ENCODE measurements around the gene STARD9.

- no peak for TF ChIP-seq POLR2AphosphoS5 (IDR thresholded peaks at IDR 0.05; ENCODE audit: low read depth, low read length)
- TF ChIP-seq, protein P1, sequence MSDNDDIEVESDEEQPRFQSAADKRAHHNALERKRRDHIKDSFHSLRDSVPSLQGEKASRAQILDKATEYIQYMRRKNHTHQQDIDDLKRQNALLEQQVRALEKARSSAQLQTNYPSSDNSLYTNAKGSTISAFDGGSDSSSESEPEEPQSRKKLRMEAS (IDR thresholded peaks at IDR 0.05), result no peak
- TF ChIP-seq, protein P2, sequence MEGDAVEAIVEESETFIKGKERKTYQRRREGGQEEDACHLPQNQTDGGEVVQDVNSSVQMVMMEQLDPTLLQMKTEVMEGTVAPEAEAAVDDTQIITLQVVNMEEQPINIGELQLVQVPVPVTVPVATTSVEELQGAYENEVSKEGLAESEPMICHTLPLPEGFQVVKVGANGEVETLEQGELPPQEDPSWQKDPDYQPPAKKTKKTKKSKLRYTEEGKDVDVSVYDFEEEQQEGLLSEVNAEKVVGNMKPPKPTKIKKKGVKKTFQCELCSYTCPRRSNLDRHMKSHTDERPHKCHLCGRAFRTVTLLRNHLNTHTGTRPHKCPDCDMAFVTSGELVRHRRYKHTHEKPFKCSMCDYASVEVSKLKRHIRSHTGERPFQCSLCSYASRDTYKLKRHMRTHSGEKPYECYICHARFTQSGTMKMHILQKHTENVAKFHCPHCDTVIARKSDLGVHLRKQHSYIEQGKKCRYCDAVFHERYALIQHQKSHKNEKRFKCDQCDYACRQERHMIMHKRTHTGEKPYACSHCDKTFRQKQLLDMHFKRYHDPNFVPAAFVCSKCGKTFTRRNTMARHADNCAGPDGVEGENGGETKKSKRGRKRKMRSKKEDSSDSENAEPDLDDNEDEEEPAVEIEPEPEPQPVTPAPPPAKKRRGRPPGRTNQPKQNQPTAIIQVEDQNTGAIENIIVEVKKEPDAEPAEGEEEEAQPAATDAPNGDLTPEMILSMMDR (IDR thresholded peaks at IDR 0.05 in 2 of 3, conservative IDR thresholded peaks at IDR 0.05 in 1 of 3; ENCODE audit: borderline replicate concordance in 1 of 3, insufficient read depth in 1 of 3, low read depth in 2 of 3, low read length in 2 of 3), result no peak
- no peak for TF ChIP-seq EZH2 (IDR thresholded peaks at IDR 0.05)
- no peak for TF ChIP-seq CEBPB (IDR thresholded peaks at IDR 0.05; ENCODE audit: low read depth)
- no peak for TF ChIP-seq SIN3A (IDR thresholded peaks at IDR 0.05; ENCODE audit: low read depth)
- TF ChIP-seq, protein P3, sequence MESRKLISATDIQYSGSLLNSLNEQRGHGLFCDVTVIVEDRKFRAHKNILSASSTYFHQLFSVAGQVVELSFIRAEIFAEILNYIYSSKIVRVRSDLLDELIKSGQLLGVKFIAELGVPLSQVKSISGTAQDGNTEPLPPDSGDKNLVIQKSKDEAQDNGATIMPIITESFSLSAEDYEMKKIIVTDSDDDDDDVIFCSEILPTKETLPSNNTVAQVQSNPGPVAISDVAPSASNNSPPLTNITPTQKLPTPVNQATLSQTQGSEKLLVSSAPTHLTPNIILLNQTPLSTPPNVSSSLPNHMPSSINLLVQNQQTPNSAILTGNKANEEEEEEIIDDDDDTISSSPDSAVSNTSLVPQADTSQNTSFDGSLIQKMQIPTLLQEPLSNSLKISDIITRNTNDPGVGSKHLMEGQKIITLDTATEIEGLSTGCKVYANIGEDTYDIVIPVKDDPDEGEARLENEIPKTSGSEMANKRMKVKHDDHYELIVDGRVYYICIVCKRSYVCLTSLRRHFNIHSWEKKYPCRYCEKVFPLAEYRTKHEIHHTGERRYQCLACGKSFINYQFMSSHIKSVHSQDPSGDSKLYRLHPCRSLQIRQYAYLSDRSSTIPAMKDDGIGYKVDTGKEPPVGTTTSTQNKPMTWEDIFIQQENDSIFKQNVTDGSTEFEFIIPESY (IDR thresholded peaks at IDR 0.05; ENCODE audit: extremely low read depth, insufficient replicate concordance, low read length), result no peak
- no peak for TF ChIP-seq POLR2A (IDR thresholded peaks at IDR 0.05; ENCODE audit: borderline replicate concordance, extremely low read depth, insufficient read depth, insufficient read length)
- no peak for TF ChIP-seq TCF7L2 (IDR thresholded peaks at IDR 0.05; ENCODE audit: borderline replicate concordance, extremely low read depth, insufficient read depth, insufficient read length)
- no peak for TF ChIP-seq ELF1 (IDR thresholded peaks at IDR 0.05; ENCODE audit: borderline replicate concordance, low read depth)
- TF ChIP-seq EGR1 (IDR thresholded peaks at IDR 0.05; ENCODE audit: low read depth), result no peak
- no peak for TF ChIP-seq SP1 (IDR thresholded peaks at IDR 0.05; ENCODE audit: low read depth)
- no peak for TF ChIP-seq REST (IDR thresholded peaks at IDR 0.05; ENCODE audit: low read depth)
- TF ChIP-seq ZNF274 (IDR thresholded peaks at IDR 0.05; ENCODE audit: low read depth, low read length), result no peak
Observed at GRCh38 chr15:42621996-42622925, 46.9 kb downstream of the STARD9 start.
